Colonic mucosa (tissue), 4 donors: ENCODE results near the gene DPH1. TPM values are rescaled to one million over a fixed set of nuclear protein-coding genes. Genes with fewer than 3 reads are reported as not detected.

ENCODE experiments used
- DNase-seq: peaks from one replicate; pipeline ENCODE4 v3.0.0-alpha.2; 2020
- H3K27ac ChIP-seq: fragments of 200-600 bp; one replicate; pipeline ENCODE4 v1.8.0; 2021
- H3K27me3 ChIP-seq: fragments of 200-600 bp; one replicate; pipeline ENCODE4 v1.8.0; 2021
- H3K36me3 ChIP-seq: fragments of 200-600 bp; one replicate; pipeline ENCODE4 v1.8.0; 2021
- H3K4me1 ChIP-seq: fragments of 200-600 bp; one replicate; pipeline ENCODE4 v1.8.0; 2021; ENCODE audit warnings: mild to moderate bottlenecking
- H3K4me3 ChIP-seq: fragments of 200-600 bp; one replicate; pipeline ENCODE4 v1.8.0; 2021
- H3K9ac ChIP-seq, 2 donors: one replicate each; pipeline ENCODE4 v1.7.0; 2013; ENCODE audit warnings: control low read depth in 2 of 2, low read depth in 2 of 2, low read length in 2 of 2
- H3K9me3 ChIP-seq: fragments of 200-600 bp; one replicate; pipeline ENCODE4 v1.8.0; 2021
- intact Hi-C: fragments of 100-400 bp; cut with DNase I; formaldehyde crosslinking; loops from one replicate; pipeline ENCODE4 v1.14.1; 2022
- total RNA-seq, 2 donors: library from RNA; stranded (reverse); fragmentation: NEBNext Ultra II Directional in 1 of 2; extraction: Animal tissue kit (Norgen Biotek cat#: 25700) in 1 of 2; gene quantifications; one replicate each; pipeline ENCODE4 v1.2.1, GENCODE V29; 2021
- TF ChIP-seq, protein P1 (sequence below): fragments of 200-600 bp; IDR thresholded peaks from one replicate; pipeline ENCODE4 v1.8.0; 2022; ENCODE audit warnings: antibody characterized with exemption, mild to moderate bottlenecking
- donor health status: healthy.
- donor health status: DM: no; HTN: no; CAD: no.
- donor health status: DM: no; HTN: no; CAD: no.

The DPH1 gene
- total RNA-seq, 2 donors from 2014 or later: 22.7 to 34.4 TPM

DNA sequence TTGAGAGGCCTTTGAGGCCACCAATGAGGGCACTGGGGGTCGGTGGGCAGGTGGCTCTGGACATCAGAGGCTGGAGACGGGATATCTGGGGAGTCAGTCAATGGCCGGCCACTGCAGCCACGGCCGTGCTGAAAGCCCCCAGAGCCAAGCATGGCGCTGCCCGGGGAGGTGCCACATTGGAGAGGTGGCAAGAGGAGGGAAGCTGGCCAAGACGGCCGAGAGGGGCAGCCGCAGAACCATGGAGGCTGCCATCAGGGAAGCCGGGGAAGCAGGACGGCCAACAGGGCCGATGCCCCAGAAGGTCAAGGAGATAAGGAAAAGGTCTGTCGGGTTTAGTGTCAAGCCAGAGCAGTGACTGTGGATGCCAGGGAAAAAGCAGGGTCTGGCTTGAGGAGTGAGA lies 14.6 kb upstream of the DPH1 start:
- intact Hi-C loops: no loop called here

DNA sequence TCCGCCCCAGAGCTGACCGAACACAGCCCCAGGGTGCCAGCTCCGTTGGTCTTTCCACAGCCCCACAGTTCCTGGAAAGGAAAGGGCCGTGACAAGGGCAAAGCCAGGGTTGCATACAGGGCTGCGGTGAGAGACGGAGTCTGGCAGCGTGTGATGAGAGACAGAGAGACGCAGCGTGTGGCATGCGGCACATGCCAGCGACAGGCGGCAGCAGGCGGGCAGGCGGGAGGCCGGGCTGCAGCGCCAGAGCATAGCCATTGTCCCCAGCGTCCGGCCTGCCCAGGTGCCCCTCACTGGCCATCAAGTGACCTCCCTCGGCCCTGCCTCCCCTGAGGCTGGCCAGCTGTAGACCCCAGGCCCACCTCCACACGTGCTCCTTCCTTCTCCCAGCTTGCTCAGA lies 13.5 kb upstream of the DPH1 start:
- no peak for DNase-seq
- Histone ChIP-seq H3K4me3 (no peak overlapping the region), H3K9me3 (no peaks in the 10 kb centered on the region), H3K36me3 (no peaks in the 10 kb centered on the region), H3K27me3 (no peaks in the 10 kb centered on the region), H3K27ac (no peak overlapping the region), H3K4me1 (no peaks in the 10 kb centered on the region), H3K9ac (no peak overlapping the region)
- TF ChIP-seq, protein P1, sequence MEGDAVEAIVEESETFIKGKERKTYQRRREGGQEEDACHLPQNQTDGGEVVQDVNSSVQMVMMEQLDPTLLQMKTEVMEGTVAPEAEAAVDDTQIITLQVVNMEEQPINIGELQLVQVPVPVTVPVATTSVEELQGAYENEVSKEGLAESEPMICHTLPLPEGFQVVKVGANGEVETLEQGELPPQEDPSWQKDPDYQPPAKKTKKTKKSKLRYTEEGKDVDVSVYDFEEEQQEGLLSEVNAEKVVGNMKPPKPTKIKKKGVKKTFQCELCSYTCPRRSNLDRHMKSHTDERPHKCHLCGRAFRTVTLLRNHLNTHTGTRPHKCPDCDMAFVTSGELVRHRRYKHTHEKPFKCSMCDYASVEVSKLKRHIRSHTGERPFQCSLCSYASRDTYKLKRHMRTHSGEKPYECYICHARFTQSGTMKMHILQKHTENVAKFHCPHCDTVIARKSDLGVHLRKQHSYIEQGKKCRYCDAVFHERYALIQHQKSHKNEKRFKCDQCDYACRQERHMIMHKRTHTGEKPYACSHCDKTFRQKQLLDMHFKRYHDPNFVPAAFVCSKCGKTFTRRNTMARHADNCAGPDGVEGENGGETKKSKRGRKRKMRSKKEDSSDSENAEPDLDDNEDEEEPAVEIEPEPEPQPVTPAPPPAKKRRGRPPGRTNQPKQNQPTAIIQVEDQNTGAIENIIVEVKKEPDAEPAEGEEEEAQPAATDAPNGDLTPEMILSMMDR: no peak
- intact Hi-C loops: no loop called here

More for the DNA sequence above, 14.6 kb upstream of the DPH1 start:
- no peak for DNase-seq
- no peaks in the 10 kb centered on the region for H3K27me3 ChIP-seq
- TF ChIP-seq, protein P1: no peak
- H3K36me3 ChIP-seq: no peaks in the 10 kb centered on the region
- H3K4me3 ChIP-seq: no peak overlapping the region
- H3K4me1 ChIP-seq: no peaks in the 10 kb centered on the region
- H3K27ac ChIP-seq: no peak overlapping the region
- no peaks in the 10 kb centered on the region for H3K9me3 ChIP-seq
- no peak overlapping the region for H3K9ac ChIP-seq

DNA sequence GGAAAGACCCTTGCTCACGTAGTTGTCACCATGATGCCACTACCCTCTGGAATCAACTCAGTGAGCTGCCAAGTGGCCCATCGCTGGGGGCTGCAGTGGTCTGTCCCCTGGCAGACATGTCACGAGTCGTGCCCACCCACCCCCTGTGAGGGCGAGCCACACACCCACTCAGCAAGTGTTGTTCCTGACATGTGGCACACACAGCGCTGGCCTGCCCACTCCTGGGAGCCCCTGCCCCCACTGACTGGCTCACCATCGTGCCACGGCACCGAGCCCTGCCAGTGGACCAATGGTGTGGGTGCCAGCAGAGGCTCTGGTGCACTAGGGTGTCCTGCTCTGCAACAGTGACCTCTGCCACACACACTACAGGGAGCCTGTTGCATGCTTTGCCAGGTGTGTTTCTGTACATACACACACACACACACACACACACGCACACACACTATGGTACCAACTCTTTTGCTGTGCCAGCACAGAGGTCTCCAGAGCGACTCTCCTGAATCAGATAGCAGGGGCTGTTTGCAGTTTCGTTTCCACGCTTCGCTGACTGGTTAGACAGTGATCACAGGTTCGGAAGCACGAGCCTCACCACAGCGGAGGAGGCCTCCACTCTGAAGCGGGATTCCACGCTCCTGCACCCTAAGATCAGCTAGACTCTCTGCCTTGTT lies 12.5 kb upstream of the DPH1 start:
- intact Hi-C loops: no loop called here
- H3K9me3 ChIP-seq: no peaks in the 10 kb centered on the region
- no peak overlapping the region for H3K27ac ChIP-seq
- no peak overlapping the region for H3K4me3 ChIP-seq
- TF ChIP-seq, protein P1: no peak
- H3K36me3 ChIP-seq: no peaks in the 10 kb centered on the region
- no peaks in the 10 kb centered on the region for H3K4me1 ChIP-seq
- H3K9ac ChIP-seq: no peak overlapping the region
- peaks cover under 1% of the 10 kb centered on the region for H3K27me3 ChIP-seq
- DNase-seq: no peak

DNA sequence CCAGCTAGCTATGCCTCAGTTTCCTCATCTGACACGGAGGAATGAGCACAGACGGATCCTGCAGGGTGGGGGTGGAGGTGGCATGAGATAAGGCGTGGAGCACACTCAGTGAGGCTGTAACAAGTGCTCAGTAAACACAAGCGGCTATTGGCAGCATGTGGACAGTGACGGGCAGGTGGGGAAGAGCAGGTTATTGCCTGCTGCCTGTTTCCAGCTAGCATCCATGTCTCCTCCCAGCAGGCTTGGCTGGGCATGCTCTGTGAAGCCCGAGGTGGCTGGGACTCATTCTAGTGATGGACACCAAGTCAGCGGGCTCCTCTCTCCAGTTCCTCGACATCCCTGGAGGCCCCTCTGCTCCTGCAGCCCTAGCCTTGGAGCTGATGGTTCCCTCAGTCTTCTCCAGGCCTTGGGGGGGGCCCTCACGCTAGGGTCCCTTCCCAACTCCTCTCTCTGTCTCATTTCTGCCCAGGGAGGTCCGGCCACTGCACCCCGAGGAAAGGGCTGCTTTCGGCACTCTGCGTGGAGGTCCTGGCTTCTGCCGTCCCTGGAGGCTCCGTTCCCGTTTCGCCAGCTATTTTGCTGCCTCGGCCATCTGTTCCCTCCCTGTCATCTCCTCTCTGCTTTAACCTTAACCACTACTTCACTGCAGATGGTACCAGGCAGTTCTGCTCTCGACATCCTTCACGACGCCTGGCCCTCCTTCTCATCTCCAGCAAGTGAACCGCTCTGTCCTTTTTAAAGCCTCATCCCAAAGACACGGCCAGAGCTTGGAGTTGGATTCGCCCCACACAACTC lies 11.0 kb upstream of the DPH1 start:
- H3K27me3 ChIP-seq: peaks cover 14% of the 10 kb centered on the region

DNA sequence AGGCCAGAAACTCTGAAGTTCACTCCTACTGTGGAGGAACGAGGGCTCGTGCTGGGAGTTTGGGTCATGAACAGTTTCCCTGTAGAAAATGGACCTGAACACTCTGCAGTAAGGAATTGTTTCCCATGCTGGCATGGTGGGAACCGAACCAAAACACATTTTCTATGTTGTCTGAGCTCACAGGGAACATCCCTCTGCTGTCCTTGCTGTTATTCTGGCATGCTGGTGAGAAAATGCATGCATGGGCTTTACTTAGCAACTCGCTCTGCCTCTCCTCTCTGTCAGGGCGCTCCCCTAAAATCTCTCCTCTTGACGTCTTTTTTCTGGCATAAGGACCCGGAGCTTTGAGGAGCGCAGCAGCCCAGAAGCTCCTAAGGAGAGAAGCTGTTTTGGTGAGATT lies 10.2 kb upstream of the DPH1 start:
- DNase-seq: no peak
- no peak overlapping the region for H3K4me3 ChIP-seq
- intact Hi-C loops: no loop called here
- peaks cover 22% of the 10 kb centered on the region for H3K27me3 ChIP-seq
- H3K4me1 ChIP-seq: peaks cover 7% of the 10 kb centered on the region
- TF ChIP-seq, protein P1: no peak
- no peaks in the 10 kb centered on the region for H3K36me3 ChIP-seq
- no peak overlapping the region for H3K9ac ChIP-seq
- H3K27ac ChIP-seq: no peak overlapping the region
- H3K9me3 ChIP-seq: no peaks in the 10 kb centered on the region

More for the DNA sequence above, 11.0 kb upstream of the DPH1 start:
- Histone ChIP-seq H3K36me3 (no peaks in the 10 kb centered on the region), H3K4me3 (no peak overlapping the region), H3K9me3 (no peaks in the 10 kb centered on the region), H3K27ac (no peak overlapping the region), H3K9ac (no peak overlapping the region), H3K4me1 (no peaks in the 10 kb centered on the region)
- TF ChIP-seq, protein P1: no peak
- intact Hi-C loops: no loop called here
- no peak for DNase-seq
